Ovary (tissue), 9 donors: ENCODE measurements around the gene TEX50. TPM values are rescaled to one million over a fixed set of nuclear protein-coding genes. Genes with fewer than 3 reads are reported as not detected.
"Not testable (repeated sequence)": the region's sequence is repeated elsewhere in the genome, so short reads cannot be mapped to it uniquely, and the experiment has no call there.

ENCODE experiments used
- DNase-seq, 5 donors: peaks; one replicate each; pipeline ENCODE4 v3.0.0-alpha.2; 2019 to 2020
- H3K27ac ChIP-seq, 2 donors: fragments of 200-600 bp; one replicate each; pipeline versions ENCODE4 v1.5.1 to v1.8.0; 2019 to 2022
- H3K27me3 ChIP-seq: fragments of 200-600 bp; one replicate; pipeline ENCODE4 v1.8.0; 2022
- H3K36me3 ChIP-seq: fragments of 200-600 bp; sonication (generic); one replicate; pipeline ENCODE4 v1.5.1; 2019
- H3K4me1 ChIP-seq: one replicate; pipeline ENCODE4 v1.8.1; 2013; ENCODE audit warnings: mild to moderate bottlenecking, moderate library complexity; ENCODE audit not compliant: insufficient read depth
- H3K4me3 ChIP-seq: fragments of 200-600 bp; sonication (generic); one replicate; pipeline ENCODE4 v1.5.1; 2017
- H3K9me3 ChIP-seq, 2 donors: fragments of 200-600 bp in 1 of 2; sonication (generic) in 1 of 2; one replicate each; pipeline versions ENCODE4 v1.5.1 to v1.8.1; 2013 to 2019; ENCODE audit warnings: mild to moderate bottlenecking in 1 of 2, moderate library complexity in 1 of 2
- CTCF ChIP-seq, 3 donors: fragments of 450-650 bp in 2 of 3; fragments of 200-600 bp in 1 of 3; IDR thresholded peaks; one replicate each; pipeline versions ENCODE4 v1.5.1 to v1.8.0; 2016 to 2022; ENCODE audit warnings: antibody characterized with exemption in 3 of 3, mild to moderate bottlenecking in 1 of 3
- EP300 ChIP-seq: sonication (generic); formaldehyde crosslinking; IDR thresholded peaks from one replicate; pipeline ENCODE4 v1.6.1; 2017; ENCODE audit warnings: antibody characterized with exemption
- POLR2A ChIP-seq: fragments of 450-650 bp; IDR thresholded peaks from one replicate; pipeline ENCODE4 v1.6.1; 2017; ENCODE audit warnings: antibody characterized with exemption, mild to moderate bottlenecking, moderate library complexity
- WGBS, 3 donors: extraction: QIAGEN DNeasy Blood & Tissue Kit in 1 of 3; methylation state at CpG; one replicate each; pipeline versions ENCODE4 v1.1.5 to v1.1.7; 2013 to 2017; 5-methylcytosine and 5-hydroxymethylcytosine counted together
- intact Hi-C, 4 donors: fragments of 100-400 bp; cut with DNase I; formaldehyde crosslinking; loops; one replicate each; pipeline versions ENCODE4 v1.11.0 to v1.15.1; 2022 to 2023
- polyA plus RNA-seq, 2 donors: library from polyadenylated mRNA; stranded (reverse); fragments of 200-250 nt in 1 of 2; fragments of 350-450 nt in 1 of 2; fragmentation: Illumina TruSeq in 1 of 2; extraction: RNeasy Lipid Tissue Mini Kit (QIAGEN cat#74804) in 1 of 2; gene quantifications; one replicate each; pipeline ENCODE4 v1.2.3, GENCODE V29; 2013 to 2014
- total RNA-seq, 7 donors: library from RNA; depleted of rRNA in 2 of 7; stranded (reverse); fragments of >200 nt in 2 of 7; fragmentation: NEBNext Ultra II Directional in 3 of 7; extraction: Animal tissue kit (Norgen Biotek cat#: 25700) in 3 of 7; gene quantifications; one replicate each; pipeline versions ENCODE4 v1.1.0 to v1.2.4, GENCODE V29; 2016 to 2023
- donor health status: DM: no; HTN: no; CAD: no; lungs with moderate emphysema.
- donor health status: DM: no; HTN: no; CAD: no.
- donor health status: Bipolar disorder and iron deficiency.
- donor health status: DM: yes; HTN: yes; CAD: no.
- donor health status: DM: no; HTN: no; CAD: no.
- donor health status: DM: yes; HTN: yes; CAD: no.

Gene TEX50
- total and polyA plus RNA-seq, 9 donors, result not detected

DNA sequence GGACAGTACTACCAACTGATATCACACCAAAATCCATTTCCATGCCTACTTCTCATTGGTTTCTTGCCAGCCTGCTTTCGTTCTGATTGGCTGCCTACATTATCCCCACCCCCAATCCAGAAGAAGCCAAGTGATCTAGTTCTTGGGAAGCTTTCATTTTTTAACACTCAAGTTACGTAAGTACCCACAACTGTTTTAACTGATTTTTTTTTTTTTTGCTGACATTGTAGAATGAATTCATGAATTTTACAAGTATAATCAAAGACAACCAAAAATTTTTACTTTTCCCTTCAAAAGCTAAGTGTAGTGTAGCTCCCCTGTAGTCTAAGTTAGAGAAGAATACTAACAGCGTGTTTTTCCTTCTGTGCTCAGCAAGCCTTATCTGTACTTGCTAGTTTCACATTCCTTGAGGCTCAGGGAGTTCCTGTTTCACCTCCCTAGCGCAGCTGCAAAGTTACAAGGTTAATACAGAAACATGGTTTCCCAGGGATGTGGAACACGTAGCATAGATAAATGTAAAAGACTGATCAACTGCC, 32.0 kb upstream of the TEX50 start, which contains the start of gene SLC9C2:
Gene SLC9C2, minus strand, starts transcription at position 17 of the 536 bp plus-strand sequence. CDS start 1,296 bp downstream, outside the sequence.
- H3K9me3 ChIP-seq, result no peaks in the 10 kb centered on the region
- peak within 1 kb of the TSS in 1 of 2 donors; percentile 55 for H3K27ac ChIP-seq
- intact Hi-C loops, result no loop called here
- peak in 4 of 5 donors; percentile 29 to 53 (median 37) for DNase-seq
- H3K27me3 ChIP-seq, result no peaks in the 10 kb centered on the region
- H3K4me1 ChIP-seq, result peaks cover 8% of the 10 kb centered on the region
- peak within 1 kb of the TSS; percentile 24 for H3K4me3 ChIP-seq
- H3K36me3 ChIP-seq, result no peaks in the 10 kb centered on the region
- TF ChIP-seq EP300, result no peak
- no peak for TF ChIP-seq CTCF (IDR thresholded peaks at IDR 0.05)
- no peak for TF ChIP-seq POLR2A
- WGBS, 3 donors, result 4 to 7% (median 4%) methylated on average over 5 of the region's 5 CpGs

DNA sequence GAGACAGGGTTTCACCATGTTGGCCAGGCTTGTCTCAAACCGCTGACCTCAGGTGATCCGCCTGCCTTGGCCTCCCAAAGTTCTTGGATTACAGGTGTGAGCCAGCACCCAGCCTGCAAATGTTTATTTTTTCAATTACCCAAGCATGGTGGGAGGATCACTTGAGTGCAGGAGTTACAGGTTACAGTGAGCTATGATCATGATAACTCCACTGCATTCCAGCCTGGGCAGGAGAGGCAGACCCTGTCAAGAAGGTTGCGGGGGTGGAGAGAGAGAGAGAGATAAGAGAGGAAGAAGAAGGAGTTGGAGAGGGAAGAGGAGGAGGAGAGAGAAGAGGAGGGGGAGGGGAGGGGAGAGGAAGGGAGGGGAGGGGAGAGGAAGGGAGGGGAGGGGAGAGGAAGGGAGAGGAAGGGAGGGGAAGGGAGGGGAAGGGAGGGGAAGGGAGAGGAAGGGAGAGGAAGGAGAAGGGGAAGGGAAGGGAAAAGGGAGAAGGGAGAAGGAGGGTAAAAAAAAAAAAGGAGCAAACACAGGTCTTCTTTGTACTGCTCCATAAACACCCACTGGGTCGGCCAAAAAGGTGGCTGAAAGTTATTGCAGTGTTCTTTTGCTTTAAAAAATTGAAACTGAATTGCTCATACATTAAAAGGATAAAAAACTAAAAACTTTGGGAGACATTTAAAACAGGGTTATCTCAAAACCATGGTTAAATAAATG, 26.5 kb upstream of the TEX50 start:
- Histone ChIP-seq H3K9me3 (no peaks in the 10 kb centered on the region), H3K27me3 (no peaks in the 10 kb centered on the region), H3K27ac (no peak overlapping the region), H3K4me3 (no peak overlapping the region), H3K4me1 (no peaks in the 10 kb centered on the region), H3K36me3 (no peaks in the 10 kb centered on the region)
- 92 to 95% (median 95%) methylated on average over 4 of the region's 4 CpGs for WGBS, 3 donors
- intact Hi-C loops, result no loop called here
- no peak for TF ChIP-seq CTCF (IDR thresholded peaks at IDR 0.05)
- TF ChIP-seq EP300, result no peak
- DNase-seq, result no peak

GRCh38 chr1:173613086-173613485, 22.1 kb upstream of the TEX50 start:
- 89 to 97% (median 94%) methylated on average over 30 to 32 of the region's 32 CpGs for WGBS, 3 donors
- H3K27ac ChIP-seq, H3K4me1 ChIP-seq, intact Hi-C loops, H3K4me3 ChIP-seq, H3K36me3 ChIP-seq, H3K9me3 ChIP-seq, DNase-seq, H3K27me3 ChIP-seq: not testable (repeated sequence)

DNA sequence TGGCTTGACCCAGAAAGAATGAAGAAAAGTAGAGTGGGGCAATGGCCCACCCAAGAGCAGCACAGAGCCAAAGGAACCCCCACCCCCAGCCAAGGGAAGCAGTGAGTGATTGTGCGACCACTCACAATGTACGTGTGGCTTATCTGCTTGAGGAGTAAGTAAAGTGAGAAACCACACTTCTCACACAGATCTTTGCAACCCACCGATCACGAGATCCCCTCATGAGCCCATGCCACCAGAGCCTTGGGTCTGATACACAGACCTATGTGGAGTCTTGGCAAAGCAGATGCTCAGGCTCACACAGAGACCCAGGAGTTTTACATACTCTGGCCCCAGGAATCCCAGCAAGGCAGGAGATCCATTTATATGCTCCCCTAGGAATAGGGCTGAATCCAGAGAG, 18.3 kb upstream of the TEX50 start:
- Histone ChIP-seq H3K9me3 (no peaks in the 10 kb centered on the region), H3K36me3 (no peaks in the 10 kb centered on the region), H3K27ac (no peak overlapping the region), H3K4me1 (no peaks in the 10 kb centered on the region), H3K27me3 (no peaks in the 10 kb centered on the region), H3K4me3 (no peak overlapping the region)
- intact Hi-C loops, result no loop called here
- TF ChIP-seq POLR2A, result no peak
- TF ChIP-seq CTCF (IDR thresholded peaks at IDR 0.05), result no peak
- no peak for DNase-seq
- WGBS, 3 donors, result 93 to 95% (median 95%) methylated on average over 4 of the region's 4 CpGs

DNA sequence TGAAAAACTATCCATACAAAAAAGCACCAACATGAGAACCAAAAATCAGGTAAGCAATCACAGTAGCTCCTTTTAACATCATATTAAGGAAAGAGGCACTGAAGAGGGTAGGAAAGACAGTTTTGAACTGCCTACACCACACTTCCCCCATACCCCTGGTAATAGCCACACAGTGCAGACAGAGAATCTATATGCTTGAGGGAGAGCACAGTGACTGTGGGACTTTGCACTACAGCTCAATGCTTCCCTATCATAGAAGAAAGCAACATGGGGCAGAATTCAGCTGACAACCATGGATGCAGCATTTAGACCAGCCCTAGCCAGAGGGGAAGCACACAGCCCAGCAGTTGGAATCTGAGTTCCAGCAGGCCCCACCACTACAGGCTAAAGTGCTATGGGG, 7.9 kb upstream of the TEX50 start:
- Histone ChIP-seq H3K4me3 (no peak overlapping the region), H3K36me3 (no peaks in the 10 kb centered on the region), H3K4me1 (no peaks in the 10 kb centered on the region), H3K27me3 (no peaks in the 10 kb centered on the region), H3K27ac (no peak overlapping the region), H3K9me3 (no peaks in the 10 kb centered on the region)
- TF ChIP-seq CTCF (IDR thresholded peaks at IDR 0.05) (no peak), POLR2A (no peak), EP300 (no peak)
- intact Hi-C loops, result no loop called here
- no peak for DNase-seq
